ENCODE results near the gene SIRPG. TPM values are rescaled to one million over a fixed set of nuclear protein-coding genes. Genes with fewer than 3 reads are reported as not detected.
A peak's percentile ranks its signal among the peaks of the same experiment; 100 is the strongest.

Gene SIRPG
- total and polyA plus RNA-seq, 2 of the 8 experiments (the other 6 are each of a cell fraction or from before 2014, with no cell fraction given) = 0.08 TPM; not detected in 1

- H3K23me2 ChIP-seq (ENCODE audit: low read depth, low read length) = no peaks in the 10 kb centered on the region
- H3K14ac ChIP-seq (ENCODE audit: insufficient read length) = no peak overlapping the region
- no peak overlapping the region for H3K27ac ChIP-seq (ENCODE audit: low read depth, low read length)
- DNase-seq (ENCODE audit: low read depth in 1 of 2, low spot score in 2 of 2) (peak in 1 of 2 experiments; percentile 32), FAIRE-seq (no peak)
- no peak overlapping the region for H3K4me2 ChIP-seq (ENCODE audit: insufficient read depth in 1 of 2, low read depth in 2 of 2, low read length in 2 of 2)
- no peak overlapping the region for H3K18ac ChIP-seq (ENCODE audit: extremely low read depth, low read length)
- no peaks in the 10 kb centered on the region for H3K9me3 ChIP-seq (ENCODE audit: insufficient read depth in 2 of 2, low read depth in 1 of 2, low read length in 1 of 2)
- H4K5ac ChIP-seq (ENCODE audit: insufficient read length, low read depth, low read length) = no peak overlapping the region
- no peaks in the 10 kb centered on the region; a peak in 1 of 7 replicates for H3K27me3 ChIP-seq (replicated peaks in 1 of 4; ENCODE audit: control insufficient read depth in 3 of 4, extremely low read depth in 1 of 4, insufficient read depth in 3 of 4, low read length in 3 of 4)
- no peak overlapping the region for H2AK5ac ChIP-seq (ENCODE audit: low read depth, low read length)
- no peak overlapping the region for H2BK15ac ChIP-seq (ENCODE audit: low read length)
- no peaks in the 10 kb centered on the region for H4K20me1 ChIP-seq (replicated peaks in 1 of 2; ENCODE audit: control insufficient read depth in 1 of 2, insufficient read depth in 2 of 2, low read length in 2 of 2)
- TF ChIP-seq KDM5A (IDR thresholded peaks at IDR 0.05; ENCODE audit: low read length) = no peak
- no peaks in the 10 kb centered on the region for H3K79me2 ChIP-seq (ENCODE audit: control insufficient read depth in 1 of 2, insufficient read depth in 2 of 2, low read length in 2 of 2)
- no peaks in the 10 kb centered on the region for H3K4me1 ChIP-seq (replicated peaks in 1 of 4; ENCODE audit: control insufficient read depth in 3 of 4, insufficient read depth in 4 of 4, low read length in 3 of 4)
- no peaks in the 10 kb centered on the region for H3K79me1 ChIP-seq (ENCODE audit: low read depth, low read length)
- no peak overlapping the region for H4K8ac ChIP-seq (ENCODE audit: extremely low read depth, insufficient read depth, low read length)
- CTCF ChIA-PET (ENCODE audit: partially characterized antibody) = interaction anchor here (0.9 to 1.0 kb wide), 2 partner anchors 11 to 323 kb away, joined by 4 to 5 read pairs; no protein-coding TSS in a partner anchor
- no peak overlapping the region for H4K91ac ChIP-seq (replicated peaks; ENCODE audit: insufficient read length, low read length)
- POLR2A ChIA-PET (ENCODE audit: partially characterized antibody) = interaction anchor here (1.7 kb wide), 1 partner anchor 9 kb away, joined by 3 read pairs; no protein-coding TSS in a partner anchor
- no peak overlapping the region for H3K4ac ChIP-seq (replicated peaks; ENCODE audit: insufficient read length, low read depth, low read length)
- 80% methylated on average over 1 of the region's 1 CpG; no CpG with 5 or more reads in 1 of the 2 experiments for WGBS, 2 experiments (ENCODE audit: extremely low coverage in 1 of 2, insufficient coverage in 1 of 2, insufficient read length in 1 of 2, insufficient replicate concordance in 2 of 2, low coverage in 1 of 2, low lambda C conversion rate in 2 of 2, missing lambda C conversion rate in 1 of 2)
- H3K56ac ChIP-seq (replicated peaks; ENCODE audit: insufficient read length, low read depth, low read length) = no peak overlapping the region
- no peak overlapping the region for H2BK12ac ChIP-seq (ENCODE audit: low read depth, low read length)
- no peak overlapping the region; the same call in 1 of the 2 replicates for H2AFZ ChIP-seq (ENCODE audit: low read length)
- H3K23ac ChIP-seq (ENCODE audit: insufficient read length) = no peak overlapping the region
- no peaks in the 10 kb centered on the region for H3K36me3 ChIP-seq (ENCODE audit: control insufficient read depth in 2 of 4, insufficient read depth in 4 of 4, low read length in 3 of 4)
- H2BK20ac ChIP-seq (ENCODE audit: low read length) = no peak overlapping the region
- H3K4me3 ChIP-seq (ENCODE audit: extremely low read depth in 1 of 4, insufficient read depth in 2 of 4, low read depth in 3 of 4, low read length in 4 of 4) = no peak overlapping the region
- no peak overlapping the region for H2BK5ac ChIP-seq (ENCODE audit: low read depth, low read length)
- no peak overlapping the region for H2BK120ac ChIP-seq (replicated peaks; ENCODE audit: low read depth, low read length)
- no peak overlapping the region for H3K9ac ChIP-seq (replicated peaks in 1 of 4; ENCODE audit: extremely low read depth in 1 of 4, low read depth in 3 of 4, low read length in 3 of 4)
These were observed 27.3 kb upstream of the SIRPG start for GRCh38 chr20:1684872-1685271.
